Brain microvascular endothelial cell (primary cell): ENCODE results near the gene C1orf141.

ENCODE experiments used
- DNase-seq: peaks from one replicate; pipeline ENCODE4 v3.0.0-alpha.2; 2020
- H3K27ac ChIP-seq: fragments of 250-450 bp; sonication (Bioruptor Pico); 2 replicates; pipeline ENCODE4 v1.5.1; 2020; ENCODE audit warnings: mild to moderate bottlenecking, moderate library complexity
- H3K27me3 ChIP-seq: fragments of 250-450 bp; sonication (Bioruptor Pico); replicated peaks from 2 replicates; pipeline ENCODE4 v1.5.1; 2020; ENCODE audit warnings: mild to moderate bottlenecking
- H3K36me3 ChIP-seq: fragments of 250-450 bp; sonication (Bioruptor Pico); replicated peaks from 2 replicates; pipeline ENCODE4 v1.5.1; 2020; ENCODE audit warnings: mild to moderate bottlenecking
- H3K4me3 ChIP-seq: 2 replicates; pipeline ENCODE4 v1.5.1; 2011; ENCODE audit warnings: low read depth, mild to moderate bottlenecking, control low read depth, low read length, moderate library complexity
- CTCF ChIP-seq: IDR thresholded peaks from 2 replicates; pipeline ENCODE4 v1.5.1; 2011; ENCODE audit warnings: low read depth, mild to moderate bottlenecking, moderate library complexity, low read length, control low read depth, inconsistent platforms; ENCODE audit errors: missing control alignments
- in situ Hi-C: cut with HindIII; loops from 2 replicates; pipeline ENCODE4 v1.10.0; 2017; ENCODE audit warnings: low sequenced_read_pairs, low pct_ligation_motif_present

The C1orf141 gene

GRCh38 chr1:67162954-67163353, 28.2 kb upstream of the C1orf141 start:
- Histone ChIP-seq H3K27me3 (no peaks in the 10 kb centered on the region), H3K27ac (no peak overlapping the region), H3K4me3 (no peak overlapping the region), H3K36me3 (no peaks in the 10 kb centered on the region)
- peak; percentile 16 for DNase-seq
- in situ Hi-C loops: no loop called here
- TF ChIP-seq CTCF: no peak

GRCh38 chr1:67159233-67159632, 24.5 kb upstream of the C1orf141 start:
- in situ Hi-C loops: no loop called here
- no peak for TF ChIP-seq CTCF
- Histone ChIP-seq H3K27ac (no peak overlapping the region), H3K4me3 (no peak overlapping the region), H3K27me3 (no peaks in the 10 kb centered on the region), H3K36me3 (no peaks in the 10 kb centered on the region)
- no peak for DNase-seq

- in situ Hi-C loops: no loop called here
- H3K36me3 ChIP-seq: no peaks in the 10 kb centered on the region
- TF ChIP-seq CTCF: no peak
Measured at GRCh38 chr1:67158401-67158800, 23.6 kb upstream of the C1orf141 start.

GRCh38 chr1:67150931-67151330, 16.2 kb upstream of the C1orf141 start:
- no peak overlapping the region for H3K27ac ChIP-seq
- H3K27me3 ChIP-seq: peaks cover 3% of the 10 kb centered on the region
- in situ Hi-C loops: no loop called here
- DNase-seq: no peak
- no peaks in the 10 kb centered on the region for H3K36me3 ChIP-seq
- no peak for TF ChIP-seq CTCF
- H3K4me3 ChIP-seq: no peak overlapping the region

More at GRCh38 chr1:67158401-67158800, 23.6 kb upstream of the C1orf141 start:
- Histone ChIP-seq H3K27ac (no peak overlapping the region), H3K27me3 (peaks cover 1% of the 10 kb centered on the region), H3K4me3 (no peak overlapping the region)
- no peak for DNase-seq

DNA sequence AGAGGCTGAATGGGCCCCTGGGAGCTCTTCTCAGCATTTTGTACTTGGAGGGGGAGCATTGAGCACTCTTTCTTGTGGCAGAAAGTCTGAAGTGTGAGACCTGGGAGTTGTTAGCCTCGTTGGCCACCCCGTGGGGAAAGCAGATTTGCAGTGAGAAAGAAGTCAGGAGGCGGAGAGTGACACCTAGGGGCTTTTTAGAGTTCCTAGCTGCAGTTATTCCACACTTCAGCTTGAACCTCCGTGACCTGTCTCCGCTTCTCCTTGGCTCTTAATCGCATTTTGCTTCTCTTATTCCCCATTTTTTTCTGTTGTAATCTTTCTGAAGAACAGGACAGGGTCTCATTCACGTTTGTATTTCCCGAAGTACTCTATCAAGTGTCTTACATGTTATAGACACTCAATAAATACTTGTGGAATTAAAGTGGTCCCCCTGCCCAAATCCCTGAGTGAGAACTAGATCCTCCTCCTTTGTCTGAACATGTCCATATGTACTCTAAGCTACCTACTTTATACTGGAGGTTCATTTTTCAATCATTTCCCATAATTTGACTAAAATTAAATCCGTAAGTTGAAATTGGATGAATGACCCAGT, 14.5 kb upstream of the C1orf141 start:
- H3K27ac ChIP-seq: no peak overlapping the region
- H3K27me3 ChIP-seq: peaks cover 3% of the 10 kb centered on the region
- DNase-seq: peak; percentile 69
- in situ Hi-C loops: no loop called here
- H3K4me3 ChIP-seq: no peak overlapping the region
- TF ChIP-seq CTCF: peak; percentile 89
- no peaks in the 10 kb centered on the region for H3K36me3 ChIP-seq
